WTC11 (cell line): ENCODE data around the gene GSG1L.

ENCODE experiments used
- ATF3 ChIP-seq: sonication (generic); formaldehyde crosslinking; conservative IDR thresholded peaks from 2 replicates; pipeline ENCODE4 v1.8.1; 2022; ENCODE audit warnings: mild to moderate bottlenecking, missing genetic modification reagents
- CTCF ChIP-seq: fragments of 200-600 bp; IDR thresholded peaks from 2 replicates; pipeline ENCODE4 v1.8.0; 2022; ENCODE audit warnings: antibody characterized with exemption
- E2F5 ChIP-seq: sonication (generic); formaldehyde crosslinking; IDR thresholded peaks from 2 replicates; pipeline ENCODE4 v1.8.1; 2022; ENCODE audit warnings: mild to moderate bottlenecking, moderate library complexity, missing genetic modification reagents
- MAX ChIP-seq: sonication (generic); formaldehyde crosslinking; IDR thresholded peaks from 2 replicates; pipeline ENCODE4 v1.8.0; 2022; ENCODE audit warnings: mild to moderate bottlenecking, missing genetic modification reagents

GRCh38 chr16:28106467-28107215 is 43.1 kb upstream of the GSG1L start:
- no peak for TF ChIP-seq CTCF
- TF ChIP-seq E2F5 (CRISPR knock-in tag): no peak
- TF ChIP-seq MAX (CRISPR knock-in tag): no peak
- TF ChIP-seq ATF3: no peak
